ENCODE measurements around the gene ISG20L2. TPM values are rescaled to one million over a fixed set of nuclear protein-coding genes. Genes with fewer than 3 reads are reported as not detected.

Gene ISG20L2
- total RNA-seq, 2 experiments from 2014 or later, result 40.6 to 44.5 TPM

GRCh38 chr1:156673387-156674121 lies 55.0 kb downstream of the ISG20L2 start:
- TF ChIP-seq CTCF (IDR thresholded peaks at IDR 0.05), result no peak
- Mint-ChIP-seq H3K27ac (no peak overlapping the region), H3K36me3 (ENCODE audit: low read depth) (no peaks in the 10 kb centered on the region), H3K27me3 (peaks cover 39% of the 10 kb centered on the region), H3K9me3 (no peaks in the 10 kb centered on the region), H3K4me3 (no peak overlapping the region), H3K4me1 (ENCODE audit: low read depth) (peaks cover 14% of the 10 kb centered on the region)
- POLR2A ChIA-PET, result interaction anchor here (1.4 to 2.8 kb wide), 2 partner anchors 12 to 14 kb away, joined by 3 to 12 read pairs; no protein-coding TSS in a partner anchor
- intact Hi-C loops (cut with micrococcal nuclease), result no loop called here
- ATAC-seq, result no peak
- CTCF ChIA-PET, result interaction anchor here (0.7 to 3.2 kb wide), 4 partner anchors 12 to 92 kb away, joined by 3 to 16 read pairs (median 4); no protein-coding TSS in a partner anchor
- no peak for DNase-seq

Other genes starting within 250 kb of the ISG20L2 start
- 10 to 100 TPM; 35.3 to 35.8 TPM for gene MEF2D, start 228.0 kb downstream of the ISG20L2 start, total RNA-seq
- gene IQGAP3, start 156.2 kb downstream of the ISG20L2 start, total RNA-seq, result 10 to 100 TPM; 14.4 to 14.9 TPM
- 10 to 100 TPM; 19.8 to 20.2 TPM for gene TTC24, start 149.0 kb downstream of the ISG20L2 start, total RNA-seq
- gene NAXE, start 137.0 kb downstream of the ISG20L2 start, total RNA-seq, result 10 to 100 TPM; 65.4 to 68.6 TPM
- 10 to 100 TPM; 50.7 to 51.0 TPM for gene GPATCH4, start 127.3 kb downstream of the ISG20L2 start, total RNA-seq
- gene HAPLN2, start 109.4 kb downstream of the ISG20L2 start, total RNA-seq, result not detected
- not detected for gene BCAN, start 86.6 kb downstream of the ISG20L2 start, total RNA-seq
- gene NES, start 51.4 kb downstream of the ISG20L2 start, total RNA-seq, result not detected
- under 1 TPM; 0.78 to 0.90 TPM for gene CRABP2, start 23.2 kb downstream of the ISG20L2 start, total RNA-seq
- 10 to 100 TPM; 32.3 to 32.5 TPM for gene METTL25B, start 297 bp downstream of the ISG20L2 start, total RNA-seq
- gene MRPL24, start 12.3 kb upstream of the ISG20L2 start, total RNA-seq, result 10 to 100 TPM; 84.2 to 93.6 TPM
- 100 to 1,000 TPM; 232 to 235 TPM for gene HDGF, start 22.9 kb upstream of the ISG20L2 start, total RNA-seq
- 10 to 100 TPM; 69.8 to 70.6 TPM for gene PRCC, start 38.8 kb upstream of the ISG20L2 start, total RNA-seq
- gene SH2D2A, start 88.1 kb upstream of the ISG20L2 start, total RNA-seq, result 100 to 1,000 TPM; 297 to 315 TPM
- under 1 TPM; 0.47 to 0.54 TPM for gene INSRR, start 130.4 kb upstream of the ISG20L2 start, total RNA-seq
- 10 to 100 TPM; 23.5 to 25.9 TPM for gene NTRK1, start 132.1 kb upstream of the ISG20L2 start, total RNA-seq
- under 1 TPM in 1 of 2 experiments, not detected in 1; 0.07 TPM for gene PEAR1, start 165.0 kb upstream of the ISG20L2 start, total RNA-seq
- gene LRRC71, start 191.9 kb upstream of the ISG20L2 start, total RNA-seq, result not detected